HepG2 (cell line): Measurements from ENCODE around the gene ADAM8.

ENCODE experiments used
- EP300 ChIP-seq, 3 experiments: sonication (generic) in 1 of 3; formaldehyde crosslinking in 1 of 3; IDR thresholded peaks; 2 replicates each; pipeline versions ENCODE4 v1.5.1 to v1.6.1; 2011 to 2020; ENCODE audit warnings: low read depth in 2 of 3, low read length in 2 of 3, borderline replicate concordance in 1 of 3, improper control_type of control experiment in 1 of 3, mild to moderate bottlenecking in 1 of 3, missing genetic modification reagents in 1 of 3, moderate library complexity in 1 of 3
- EZH2 ChIP-seq: conservative IDR thresholded peaks from 2 replicates; pipeline ENCODE4 v1.6.1; 2012; ENCODE audit warnings: mild to moderate bottlenecking, low read depth, low read length, moderate library complexity
- REST ChIP-seq, 2 experiments: IDR thresholded peaks; 2 replicates each; pipeline ENCODE4 v1.6.1; 2011 to 2012; ENCODE audit warnings: low read length in 2 of 2, borderline replicate concordance in 1 of 2, low read depth in 1 of 2, mild to moderate bottlenecking in 1 of 2, moderate library complexity in 1 of 2
- SALL2 ChIP-seq: sonication (generic); formaldehyde crosslinking; IDR thresholded peaks from 2 replicates; pipeline ENCODE4 v1.8.1; 2023; ENCODE audit warnings: mild to moderate bottlenecking, missing genetic modification reagents, inconsistent platforms
- TOPORS ChIP-seq: sonication (generic); formaldehyde crosslinking; IDR thresholded peaks from 2 replicates; pipeline ENCODE4 v1.8.0; 2023; ENCODE audit warnings: mild to moderate bottlenecking, missing genetic modification reagents
- YEATS4 ChIP-seq: sonication (generic); formaldehyde crosslinking; IDR thresholded peaks from 2 replicates; pipeline ENCODE4 v1.4.0; 2020; ENCODE audit warnings: missing genetic modification reagents, borderline replicate concordance
- ZFP37 ChIP-seq: sonication (generic); formaldehyde crosslinking; IDR thresholded peaks from 2 replicates; pipeline ENCODE4 v1.4.0; 2020; ENCODE audit warnings: missing genetic modification reagents, borderline replicate concordance
- ZNF20 ChIP-seq: sonication (generic); formaldehyde crosslinking; IDR thresholded peaks from 2 replicates; pipeline ENCODE4 v1.4.0; 2020; ENCODE audit warnings: mild to moderate bottlenecking, moderate library complexity, missing genetic modification reagents

GRCh38 chr10:133257489-133258065 is 19.1 kb downstream of the ADAM8 start:
- no peak for TF ChIP-seq ZNF20 (CRISPR knock-in tag)
- TF ChIP-seq TOPORS = no peak
- TF ChIP-seq EZH2 = no peak
- no peak for TF ChIP-seq EP300 (IDR thresholded peaks at IDR 0.05; ENCODE audit: low read depth in 2 of 2, low read length in 2 of 2)
- TF ChIP-seq EP300 (CRISPR knock-in tag; IDR thresholded peaks at IDR 0.05; ENCODE audit: borderline replicate concordance) = no peak
- no peak for TF ChIP-seq ZFP37 (CRISPR knock-in tag)
- no peak for TF ChIP-seq SALL2
- TF ChIP-seq REST (IDR thresholded peaks at IDR 0.05; ENCODE audit: borderline replicate concordance in 1 of 2, low read depth in 1 of 2, low read length in 2 of 2) = no peak
- TF ChIP-seq YEATS4 (CRISPR knock-in tag) = no peak
